NCI-H146 treated with DMSO at 0.1 percent for 48 hours (cell line): ENCODE results near the gene PPOX.

Experiments used
- DNase-seq: peaks from one replicate; lab custom pipeline; 2025; ENCODE audit not compliant: unreplicated experiment; lab: John Stamatoyannopoulos, UW

Gene PPOX

GRCh38 chr1:161153176-161153575, 13.1 kb upstream of the PPOX start:
- DNase-seq: no peak

DNA sequence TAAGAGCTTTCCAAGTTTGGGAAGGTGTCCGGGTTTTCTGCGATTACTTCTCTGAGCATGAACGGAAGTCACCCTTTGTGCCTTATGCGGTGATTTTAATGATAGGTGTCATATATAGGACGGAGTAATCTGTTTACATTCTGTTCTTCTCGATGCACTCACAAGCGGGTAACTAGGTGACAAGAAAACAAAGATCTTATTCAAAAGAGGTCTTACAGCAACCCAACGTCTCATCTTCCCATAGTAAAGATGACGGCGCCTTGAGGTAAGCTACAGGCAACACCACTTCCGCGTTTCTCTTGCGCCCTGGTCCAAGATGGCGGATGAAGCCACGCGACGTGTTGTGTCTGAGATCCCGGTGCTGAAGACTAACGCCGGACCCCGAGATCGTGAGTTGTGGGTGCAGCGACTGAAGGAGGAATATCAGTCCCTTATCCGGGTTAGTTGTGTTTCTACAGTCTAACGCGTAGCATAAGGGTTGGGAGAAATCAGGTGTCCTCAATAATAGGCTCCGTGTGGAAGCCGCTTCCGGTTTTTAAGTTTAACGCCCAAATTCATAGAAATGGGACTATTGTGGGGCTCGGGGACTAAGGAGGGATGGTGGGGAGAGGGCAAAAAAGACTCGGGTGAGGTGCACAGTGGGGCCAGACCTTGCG, 12.4 kb upstream of the PPOX start, which contains the start of gene UFC1:
TSS of gene UFC1 (plus strand) at position 297 of the 656 bp plus-strand sequence. CDS start at position 317, 20 bp downstream.
- DNase-seq: peak; percentile 77

- no peak for DNase-seq
These were observed 8.4 kb upstream of the PPOX start for GRCh38 chr1:161157867-161158266.

DNA sequence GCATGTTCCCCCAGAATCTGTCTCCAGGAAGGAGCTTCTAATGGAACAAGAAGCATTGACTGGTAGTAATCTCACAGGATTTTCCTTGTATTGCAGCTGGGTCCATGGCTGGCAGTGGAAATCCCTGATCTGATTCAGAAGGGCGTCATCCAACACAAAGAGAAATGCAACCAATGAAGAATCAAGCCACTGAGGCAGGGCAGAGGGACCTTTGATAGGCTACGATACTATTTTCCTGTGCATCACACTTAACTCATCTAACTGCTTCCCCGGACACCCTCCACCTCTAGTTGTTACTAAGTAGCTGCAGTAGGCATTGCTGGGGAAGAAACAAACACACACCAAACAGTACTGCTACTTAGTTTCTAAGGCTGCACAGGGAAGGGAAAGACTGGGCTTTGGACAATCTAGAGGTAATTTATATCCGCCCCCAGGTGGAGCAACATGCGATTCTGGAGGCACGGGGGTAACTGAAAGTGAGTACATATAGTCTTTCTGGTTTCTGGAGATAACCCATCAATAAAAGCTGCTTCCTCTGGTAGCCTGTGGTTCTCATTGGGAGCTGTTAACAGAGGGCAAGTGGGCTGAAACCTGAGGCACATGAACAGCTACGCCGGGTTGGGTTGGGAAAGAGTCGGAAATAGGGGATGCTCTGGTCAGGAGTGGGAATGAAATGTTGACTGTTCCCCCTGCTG, 7.8 kb upstream of the PPOX start:
- no peak for DNase-seq

- peak; percentile 85 for DNase-seq
These were observed 6.9 kb upstream of the PPOX start, which contains the start of gene USP21 for GRCh38 chr1:161159087-161159912. Gene USP21, plus strand, starts transcription at chr1:161159500. Its CDS starts 1,141 bp downstream, at chr1:161160641.

- no peak for DNase-seq
These were observed 6.3 kb upstream of the PPOX start for GRCh38 chr1:161159913-161160243.

DNA sequence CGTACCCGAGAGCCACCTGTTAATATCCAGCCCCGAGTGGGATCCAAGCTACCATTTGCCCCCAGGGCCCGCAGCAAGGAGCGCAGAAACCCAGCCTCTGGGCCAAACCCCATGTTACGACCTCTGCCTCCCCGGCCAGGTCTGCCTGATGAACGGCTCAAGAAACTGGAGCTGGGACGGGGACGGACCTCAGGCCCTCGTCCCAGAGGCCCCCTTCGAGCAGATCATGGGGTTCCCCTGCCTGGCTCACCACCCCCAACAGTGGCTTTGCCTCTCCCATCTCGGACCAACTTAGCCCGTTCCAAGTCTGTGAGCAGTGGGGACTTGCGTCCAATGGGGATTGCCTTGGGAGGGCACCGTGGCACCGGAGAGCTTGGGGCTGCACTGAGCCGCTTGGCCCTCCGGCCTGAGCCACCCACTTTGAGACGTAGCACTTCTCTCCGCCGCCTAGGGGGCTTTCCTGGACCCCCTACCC, 5.5 kb upstream of the PPOX start:
- no peak for DNase-seq

GRCh38 chr1:161161652-161162051, 4.6 kb upstream of the PPOX start:
- no peak for DNase-seq

- DNase-seq: no peak
These were observed 4.2 kb upstream of the PPOX start for GRCh38 chr1:161162052-161162451.

DNA sequence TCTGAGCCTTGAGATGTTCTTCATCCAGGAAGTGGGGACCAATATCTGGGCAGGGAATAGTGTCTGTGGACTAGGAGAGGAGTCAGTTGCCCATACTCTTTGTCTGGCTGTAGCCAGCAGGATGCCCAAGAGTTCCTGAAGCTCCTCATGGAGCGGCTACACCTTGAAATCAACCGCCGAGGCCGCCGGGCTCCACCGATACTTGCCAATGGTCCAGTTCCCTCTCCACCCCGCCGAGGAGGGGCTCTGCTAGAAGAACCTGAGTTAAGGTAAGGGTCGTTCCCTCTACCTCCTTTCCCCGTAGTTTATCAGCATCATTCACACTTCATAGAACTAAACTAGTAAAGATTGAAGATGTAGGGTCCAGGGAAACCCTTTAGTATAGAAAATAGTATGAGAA, 3.4 kb upstream of the PPOX start:
- DNase-seq: no peak

DNA sequence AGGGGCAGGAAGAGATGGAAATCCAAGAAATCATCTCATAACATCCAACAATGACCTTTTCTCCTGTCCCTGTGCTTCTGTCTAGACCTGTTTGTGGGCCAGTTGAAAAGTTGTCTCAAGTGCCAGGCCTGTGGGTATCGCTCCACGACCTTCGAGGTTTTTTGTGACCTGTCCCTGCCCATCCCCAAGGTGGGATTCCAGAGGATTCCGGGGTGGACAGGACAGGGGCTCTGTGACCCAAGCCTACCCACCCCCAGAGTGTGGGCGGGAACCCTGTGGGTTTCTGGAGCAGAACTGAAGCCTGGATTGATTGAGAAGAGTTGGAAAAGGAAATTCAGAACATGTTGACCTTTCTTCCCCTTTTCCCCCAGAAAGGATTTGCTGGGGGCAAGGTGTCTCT, 2.4 kb upstream of the PPOX start:
- DNase-seq: no peak

DNA sequence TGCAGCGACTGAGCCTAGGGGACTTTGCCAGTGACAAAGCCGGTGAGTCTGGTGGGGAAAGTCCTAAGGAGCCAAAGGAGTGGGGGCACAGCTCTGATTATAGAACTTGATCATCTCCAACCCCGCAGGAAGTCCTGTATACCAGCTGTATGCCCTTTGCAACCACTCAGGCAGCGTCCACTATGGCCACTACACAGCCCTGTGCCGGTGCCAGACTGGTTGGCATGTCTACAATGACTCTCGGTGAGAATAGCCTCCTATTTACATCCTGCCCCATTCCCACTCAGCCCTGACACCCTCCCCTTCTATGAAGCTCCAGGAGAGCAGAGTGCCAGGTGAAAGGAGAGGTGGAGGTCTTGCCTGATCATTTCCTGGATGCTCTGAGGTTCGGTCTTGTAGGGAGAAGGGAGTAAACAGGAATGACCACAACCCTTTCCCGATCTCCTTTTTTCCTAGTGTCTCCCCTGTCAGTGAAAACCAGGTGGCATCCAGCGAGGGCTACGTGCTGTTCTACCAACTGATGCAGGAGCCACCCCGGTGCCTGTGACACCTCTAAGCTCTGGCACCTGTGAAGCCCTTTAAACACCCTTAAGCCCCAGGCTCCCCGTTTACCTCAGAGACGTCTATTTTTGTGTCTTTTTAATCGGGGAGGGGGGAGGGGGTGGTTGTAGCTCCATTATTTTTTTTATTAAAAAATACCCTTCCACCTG, 1.2 kb upstream of the PPOX start:
- DNase-seq: no peak

GRCh38 chr1:161166669-161167548, 683 bp downstream of the PPOX start:
- DNase-seq: peak; percentile 16

- no peak for DNase-seq
These were observed 2.7 kb downstream of the PPOX start for GRCh38 chr1:161168906-161169305.

- DNase-seq: no peak
These were observed 5.0 kb downstream of the PPOX start for GRCh38 chr1:161171191-161171590.

DNA sequence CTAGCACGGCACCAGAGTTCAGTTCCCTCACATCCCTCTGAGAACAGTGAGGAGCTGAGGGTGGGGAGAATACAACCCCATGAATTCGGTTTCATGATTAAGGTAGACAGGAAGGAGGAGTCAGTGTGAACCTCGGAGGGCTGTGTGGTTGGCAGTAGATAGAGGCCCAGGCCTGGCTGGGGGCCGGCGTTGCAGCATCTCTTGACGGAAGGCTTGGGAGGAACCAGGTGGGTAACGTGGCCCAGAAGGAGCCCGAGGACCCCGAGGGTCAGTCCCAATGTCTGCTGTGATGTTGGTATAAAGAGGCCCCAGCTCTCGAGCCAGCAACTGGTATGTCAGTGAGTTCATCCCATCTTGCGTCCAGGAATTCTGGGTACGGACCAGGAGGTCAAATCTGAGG, 5.5 kb downstream of the PPOX start:
- no peak for DNase-seq

GRCh38 chr1:161172349-161172748, 6.1 kb downstream of the PPOX start:
- DNase-seq: no peak

DNA sequence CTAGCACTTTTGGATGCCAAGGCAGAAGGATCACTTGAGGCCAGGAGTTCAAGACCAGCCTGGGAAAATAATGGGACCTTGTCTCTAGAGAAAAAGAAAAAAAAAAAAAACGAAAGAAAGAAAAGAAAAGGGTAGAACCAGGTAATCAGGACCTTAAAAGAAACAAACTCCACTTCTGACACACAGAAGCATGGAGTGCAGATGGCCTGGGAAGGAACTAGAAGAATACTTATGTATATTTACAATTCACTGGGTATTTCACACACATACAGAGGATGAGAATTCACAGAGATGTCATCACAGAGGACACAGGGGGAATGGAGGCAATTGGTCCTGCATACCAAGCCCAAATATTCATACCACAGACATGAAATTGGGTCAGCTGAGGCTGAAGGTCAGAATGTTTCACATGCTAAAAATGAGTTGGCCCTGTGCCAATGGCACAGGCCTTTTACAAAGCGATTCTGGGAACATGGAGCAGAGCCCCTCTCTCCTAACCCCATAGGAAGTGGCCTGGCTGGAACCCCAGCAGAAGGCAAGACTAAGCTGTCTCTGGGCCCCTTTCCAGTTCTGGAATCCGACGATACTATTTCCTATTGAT, 6.7 kb downstream of the PPOX start:
- DNase-seq: no peak

GRCh38 chr1:161173711-161174110, 7.5 kb downstream of the PPOX start:
- no peak for DNase-seq

GRCh38 chr1:161174911-161175310, 8.7 kb downstream of the PPOX start:
- no peak for DNase-seq
